ENCODE measurements around the gene MSX2. TPM values are rescaled to one million over a fixed set of nuclear protein-coding genes. Genes with fewer than 3 reads are reported as not detected.

The MSX2 gene
- total and polyA plus RNA-seq, 2 of the 8 experiments (the other 6 are each of a cell fraction or from before 2014, with no cell fraction given), result 0.24 to 0.47 TPM

DNA sequence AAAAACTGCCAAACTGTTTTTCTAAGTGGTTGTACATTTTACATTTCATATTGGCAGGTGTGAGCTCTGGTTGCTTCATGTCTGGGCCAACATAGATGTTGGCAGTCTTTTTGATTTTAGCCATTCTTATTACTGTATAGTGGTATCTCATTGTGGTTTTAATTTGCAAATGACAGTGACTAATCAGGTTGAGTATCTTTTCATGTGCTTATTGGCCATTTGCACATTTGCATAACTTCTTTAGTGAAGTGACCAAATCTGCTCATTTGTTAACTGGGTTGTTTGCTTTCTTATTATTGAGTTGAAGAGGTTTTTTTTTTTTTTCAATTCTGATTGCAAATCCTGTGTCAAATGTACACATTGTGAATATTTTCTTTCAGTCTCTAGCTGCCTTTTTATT is 36.9 kb upstream of the MSX2 start (continued):
- TF ChIP-seq CHD7 (IDR thresholded peaks at IDR 0.05; ENCODE audit: insufficient replicate concordance, low read length) (no peak), CBX8 (IDR thresholded peaks at IDR 0.05; ENCODE audit: borderline replicate concordance, low read depth, low read length) (no peak), JUN (IDR thresholded peaks at IDR 0.05; ENCODE audit: low read depth, low read length) (no peak), KDM4A (IDR thresholded peaks at IDR 0.05; ENCODE audit: low read depth, low read length, severe bottlenecking) (no peak), TBP (IDR thresholded peaks at IDR 0.05; ENCODE audit: low read depth, low read length) (no peak), FOSL1 (IDR thresholded peaks at IDR 0.05; ENCODE audit: insufficient read depth, low read depth, low read length) (no peak), BRCA1 (IDR thresholded peaks at IDR 0.05; ENCODE audit: low read depth, low read length) (no peak), SP1 (IDR thresholded peaks at IDR 0.05; ENCODE audit: low read depth, low read length) (no peak), JUND (IDR thresholded peaks at IDR 0.05; ENCODE audit: low read length) (no peak), MAX (IDR thresholded peaks at IDR 0.05) (no peak)
